PFSK-1 (cell line): ENCODE data around the gene MARF1.

Experiments
- FOXP2 ChIP-seq: optimal IDR thresholded peaks from 2 replicates; pipeline ENCODE3; 2011; ENCODE audit warnings: borderline replicate concordance, control low read depth, inconsistent platforms; ENCODE audit not compliant: insufficient read depth; ENCODE audit errors: extremely low read length, extremely low read depth
- POLR2AphosphoS5 ChIP-seq: IDR thresholded peaks from 2 replicates; pipeline ENCODE4 v1.6.1; 2012; ENCODE audit warnings: low read depth, mild to moderate bottlenecking, control low read depth, low read length, moderate library complexity
- TAF1 ChIP-seq: IDR thresholded peaks from 2 replicates; pipeline ENCODE4 v1.6.1; 2012; ENCODE audit warnings: low read length, control low read depth, borderline replicate concordance; ENCODE audit not compliant: insufficient read depth
- TF ChIP-seq, protein P1 (sequence below), 2 experiments: IDR thresholded peaks; 2 replicates each; pipeline versions ENCODE4 v1.6.1 to v1.8.0; 2011 to 2012; ENCODE audit warnings: low read depth in 2 of 2, low read length in 2 of 2, control low read depth in 1 of 2, inconsistent platforms in 1 of 2, mild to moderate bottlenecking in 1 of 2, moderate library complexity in 1 of 2; ENCODE audit not compliant: insufficient read depth in 1 of 2

- TF ChIP-seq TAF1 (no peak), POLR2AphosphoS5 (no peak), FOXP2 (no peak)
- TF ChIP-seq, protein P1, sequence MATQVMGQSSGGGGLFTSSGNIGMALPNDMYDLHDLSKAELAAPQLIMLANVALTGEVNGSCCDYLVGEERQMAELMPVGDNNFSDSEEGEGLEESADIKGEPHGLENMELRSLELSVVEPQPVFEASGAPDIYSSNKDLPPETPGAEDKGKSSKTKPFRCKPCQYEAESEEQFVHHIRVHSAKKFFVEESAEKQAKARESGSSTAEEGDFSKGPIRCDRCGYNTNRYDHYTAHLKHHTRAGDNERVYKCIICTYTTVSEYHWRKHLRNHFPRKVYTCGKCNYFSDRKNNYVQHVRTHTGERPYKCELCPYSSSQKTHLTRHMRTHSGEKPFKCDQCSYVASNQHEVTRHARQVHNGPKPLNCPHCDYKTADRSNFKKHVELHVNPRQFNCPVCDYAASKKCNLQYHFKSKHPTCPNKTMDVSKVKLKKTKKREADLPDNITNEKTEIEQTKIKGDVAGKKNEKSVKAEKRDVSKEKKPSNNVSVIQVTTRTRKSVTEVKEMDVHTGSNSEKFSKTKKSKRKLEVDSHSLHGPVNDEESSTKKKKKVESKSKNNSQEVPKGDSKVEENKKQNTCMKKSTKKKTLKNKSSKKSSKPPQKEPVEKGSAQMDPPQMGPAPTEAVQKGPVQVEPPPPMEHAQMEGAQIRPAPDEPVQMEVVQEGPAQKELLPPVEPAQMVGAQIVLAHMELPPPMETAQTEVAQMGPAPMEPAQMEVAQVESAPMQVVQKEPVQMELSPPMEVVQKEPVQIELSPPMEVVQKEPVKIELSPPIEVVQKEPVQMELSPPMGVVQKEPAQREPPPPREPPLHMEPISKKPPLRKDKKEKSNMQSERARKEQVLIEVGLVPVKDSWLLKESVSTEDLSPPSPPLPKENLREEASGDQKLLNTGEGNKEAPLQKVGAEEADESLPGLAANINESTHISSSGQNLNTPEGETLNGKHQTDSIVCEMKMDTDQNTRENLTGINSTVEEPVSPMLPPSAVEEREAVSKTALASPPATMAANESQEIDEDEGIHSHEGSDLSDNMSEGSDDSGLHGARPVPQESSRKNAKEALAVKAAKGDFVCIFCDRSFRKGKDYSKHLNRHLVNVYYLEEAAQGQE (IDR thresholded peaks at IDR 0.05; ENCODE audit: insufficient read depth in 1 of 2, low read depth in 2 of 2, low read length in 2 of 2), result no peak
Measured at GRCh38 chr16:15640966-15641365, 2.0 kb downstream of the MARF1 start.
